ENCODE data around the gene FGFR2. TPM values are rescaled to one million over a fixed set of nuclear protein-coding genes. Genes with fewer than 3 reads are reported as not detected.

FGFR2 gene
- total RNA-seq, 1 experiment from 2014 or later = 19.7 TPM

DNA sequence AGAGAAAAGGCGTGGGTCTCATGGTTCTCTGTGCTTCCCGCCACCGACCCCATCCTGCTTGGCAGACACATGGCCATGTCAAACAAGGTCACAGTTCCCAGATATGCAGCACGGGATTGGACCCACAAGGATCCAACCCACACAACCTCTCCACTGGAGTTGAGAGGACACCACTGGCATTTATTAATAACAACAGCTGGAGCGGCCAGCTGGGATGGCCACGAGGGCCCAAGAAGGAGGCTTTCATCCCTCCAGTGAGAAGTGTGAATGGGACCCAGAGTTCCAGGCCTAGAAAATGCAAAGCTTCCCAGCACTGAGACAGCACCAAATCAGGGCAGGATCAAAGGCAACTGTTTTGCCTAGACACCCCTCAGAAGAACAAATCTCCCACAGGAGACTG lies 31.5 kb downstream of the FGFR2 start:
- no peak overlapping the region for H3K4me2 ChIP-seq (ENCODE audit: low read length)
- no peak for ATAC-seq

More for the DNA sequence above, 31.5 kb downstream of the FGFR2 start:
- intact Hi-C loops (cut with micrococcal nuclease) = no loop called here
- no peaks in the 10 kb centered on the region for H3K36me3 ChIP-seq (ENCODE audit: control insufficient read depth in 1 of 2, insufficient read depth in 2 of 2, low read length in 2 of 2)
- no peak overlapping the region for H2AFZ ChIP-seq (ENCODE audit: low read depth, low read length, poor library complexity, severe bottlenecking)
- TF ChIP-seq SP1 (IDR thresholded peaks at IDR 0.05; ENCODE audit: low read depth) (no peak), EZH2phosphoT487 (IDR thresholded peaks at IDR 0.05; ENCODE audit: borderline replicate concordance) (no peak), FOSL1 (IDR thresholded peaks at IDR 0.05; ENCODE audit: low read depth) (no peak)
- TF ChIP-seq, protein P1, sequence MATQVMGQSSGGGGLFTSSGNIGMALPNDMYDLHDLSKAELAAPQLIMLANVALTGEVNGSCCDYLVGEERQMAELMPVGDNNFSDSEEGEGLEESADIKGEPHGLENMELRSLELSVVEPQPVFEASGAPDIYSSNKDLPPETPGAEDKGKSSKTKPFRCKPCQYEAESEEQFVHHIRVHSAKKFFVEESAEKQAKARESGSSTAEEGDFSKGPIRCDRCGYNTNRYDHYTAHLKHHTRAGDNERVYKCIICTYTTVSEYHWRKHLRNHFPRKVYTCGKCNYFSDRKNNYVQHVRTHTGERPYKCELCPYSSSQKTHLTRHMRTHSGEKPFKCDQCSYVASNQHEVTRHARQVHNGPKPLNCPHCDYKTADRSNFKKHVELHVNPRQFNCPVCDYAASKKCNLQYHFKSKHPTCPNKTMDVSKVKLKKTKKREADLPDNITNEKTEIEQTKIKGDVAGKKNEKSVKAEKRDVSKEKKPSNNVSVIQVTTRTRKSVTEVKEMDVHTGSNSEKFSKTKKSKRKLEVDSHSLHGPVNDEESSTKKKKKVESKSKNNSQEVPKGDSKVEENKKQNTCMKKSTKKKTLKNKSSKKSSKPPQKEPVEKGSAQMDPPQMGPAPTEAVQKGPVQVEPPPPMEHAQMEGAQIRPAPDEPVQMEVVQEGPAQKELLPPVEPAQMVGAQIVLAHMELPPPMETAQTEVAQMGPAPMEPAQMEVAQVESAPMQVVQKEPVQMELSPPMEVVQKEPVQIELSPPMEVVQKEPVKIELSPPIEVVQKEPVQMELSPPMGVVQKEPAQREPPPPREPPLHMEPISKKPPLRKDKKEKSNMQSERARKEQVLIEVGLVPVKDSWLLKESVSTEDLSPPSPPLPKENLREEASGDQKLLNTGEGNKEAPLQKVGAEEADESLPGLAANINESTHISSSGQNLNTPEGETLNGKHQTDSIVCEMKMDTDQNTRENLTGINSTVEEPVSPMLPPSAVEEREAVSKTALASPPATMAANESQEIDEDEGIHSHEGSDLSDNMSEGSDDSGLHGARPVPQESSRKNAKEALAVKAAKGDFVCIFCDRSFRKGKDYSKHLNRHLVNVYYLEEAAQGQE (IDR thresholded peaks at IDR 0.05; ENCODE audit: low read depth) = no peak
- TF ChIP-seq, protein P2, sequence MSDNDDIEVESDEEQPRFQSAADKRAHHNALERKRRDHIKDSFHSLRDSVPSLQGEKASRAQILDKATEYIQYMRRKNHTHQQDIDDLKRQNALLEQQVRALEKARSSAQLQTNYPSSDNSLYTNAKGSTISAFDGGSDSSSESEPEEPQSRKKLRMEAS (IDR thresholded peaks at IDR 0.05) = no peak
- no peaks in the 10 kb centered on the region for H3K4me1 ChIP-seq (ENCODE audit: control insufficient read depth in 1 of 2, insufficient read depth in 2 of 2, low read length in 2 of 2)
- BruUV-seq (replicated peaks) = no TSS peak
- no peaks in the 10 kb centered on the region for H3K79me2 ChIP-seq (ENCODE audit: insufficient read depth, low read length)
- H3K9ac ChIP-seq (ENCODE audit: low read length) = no peak overlapping the region
- CTCF ChIA-PET = no interaction called here
- DNase-seq (ENCODE audit: low read depth, low spot score) = no peak
- H3K9me2 ChIP-seq (ENCODE audit: insufficient read depth) = no peaks in the 10 kb centered on the region
- H3K9me3 ChIP-seq (ENCODE audit: control insufficient read depth in 1 of 2, insufficient read depth in 1 of 2, low read depth in 1 of 2, low read length in 2 of 2) = no peaks in the 10 kb centered on the region
- H3K27ac ChIP-seq (ENCODE audit: low read depth, low read length) = no peak overlapping the region
- POLR2A ChIA-PET = no interaction called here
- no peak overlapping the region for H3K4me3 ChIP-seq (replicated peaks in 1 of 2; ENCODE audit: low read depth in 1 of 2, low read length in 2 of 2)
- H4K20me1 ChIP-seq (ENCODE audit: insufficient read depth) = no peaks in the 10 kb centered on the region
- RAD21 ChIA-PET (ENCODE audit: low non-redundant PET in 1 of 2, low total read pairs in 2 of 2, uncharacterized antibody in 2 of 2, unreplicated experiment in 2 of 2) = no interaction called here
- H3K27me3 ChIP-seq (ENCODE audit: insufficient read depth, low read length) = no peaks in the 10 kb centered on the region
